Heart right ventricle (tissue), 16 donors: ENCODE measurements around the gene VASP. TPM values are rescaled to one million over a fixed set of nuclear protein-coding genes. Genes with fewer than 3 reads are reported as not detected.
"Not testable (repeated sequence)": the region's sequence is repeated elsewhere in the genome, so short reads cannot be mapped to it uniquely, and the experiment has no call there.

Experiments
- ATAC-seq, 8 donors: fragments of 200-7000 bp; cut with Tn5 transposase; one replicate each; pipeline ENCODE4 v1.9.1; 2020; ENCODE audit warnings: mild to moderate bottlenecking in 8 of 8, moderate library complexity in 8 of 8, moderate number of reproducible peaks in 1 of 8
- DNase-seq, 2 donors: peaks; one replicate each; pipeline ENCODE4 v3.0.0-alpha.2; 2020
- H3K27ac ChIP-seq, 10 donors: fragments of 200-600 bp; sonication (generic) in 2 of 10; one replicate each; pipeline versions ENCODE4 v1.5.0 to v1.8.0; 2020 to 2022; ENCODE audit warnings: mild to moderate bottlenecking in 3 of 10
- H3K27me3 ChIP-seq, 7 donors: fragments of 200-600 bp; one replicate each; pipeline ENCODE4 v1.8.0; 2021 to 2022; ENCODE audit warnings: mild to moderate bottlenecking in 2 of 7
- H3K36me3 ChIP-seq, 9 donors: fragments of 200-600 bp; sonication (generic) in 1 of 9; one replicate each; pipeline versions ENCODE4 v1.5.0 to v1.8.0; 2020 to 2022; ENCODE audit warnings: mild to moderate bottlenecking in 2 of 9
- H3K4me1 ChIP-seq, 9 donors: fragments of 200-600 bp; sonication (generic) in 1 of 9; one replicate each; pipeline versions ENCODE4 v1.5.0 to v1.8.0; 2020 to 2022; ENCODE audit warnings: mild to moderate bottlenecking in 4 of 9
- H3K4me3 ChIP-seq, 10 donors: fragments of 200-600 bp; sonication (generic) in 2 of 10; one replicate each; pipeline versions ENCODE4 v1.5.0 to v1.8.0; 2020 to 2022; ENCODE audit warnings: mild to moderate bottlenecking in 7 of 10, moderate library complexity in 2 of 10
- H3K9me3 ChIP-seq, 11 donors: fragments of 200-600 bp in 10 of 11; sonication (generic) in 2 of 11; one replicate each; pipeline versions ENCODE4 v1.5.0 to v1.8.0; 2013 to 2022; ENCODE audit warnings: mild to moderate bottlenecking in 2 of 11, control low read depth in 1 of 11, moderate library complexity in 1 of 11
- CTCF ChIP-seq, 9 donors: fragments of 200-600 bp; sonication (generic) in 2 of 9; IDR thresholded peaks; one replicate each; pipeline versions ENCODE4 v1.5.0 to v1.8.0; 2021 to 2022; ENCODE audit warnings: antibody characterized with exemption in 9 of 9, mild to moderate bottlenecking in 5 of 9, moderate library complexity in 1 of 9
- WGBS, 2 donors: extraction: QIAGEN DNeasy Blood & Tissue Kit; methylation state at CpG; one replicate each; pipeline ENCODE4 v1.1.7; 2013; ENCODE audit warnings: inconsistent platforms in 1 of 2; 5-methylcytosine and 5-hydroxymethylcytosine counted together
- intact Hi-C, 10 donors: fragments of 100-400 bp; cut with DNase I; formaldehyde crosslinking; loops; one replicate each; pipeline versions ENCODE4 v1.11.1 to v1.14.2; 2022
- polyA plus RNA-seq, 2 donors: library from polyadenylated mRNA; stranded (reverse); fragments of 200-250 nt; gene quantifications; one replicate each; pipeline ENCODE4 v1.2.3, GENCODE V29; 2013
- total RNA-seq, 10 donors: library from RNA; stranded (reverse); fragmentation: NEBNext Ultra II Directional in 3 of 10; extraction: Animal tissue kit (Norgen Biotek cat#: 25700) in 3 of 10; gene quantifications; one replicate each; pipeline versions ENCODE4 v1.2.1 to v1.2.4, GENCODE V29; 2021 to 2023
- donor health status: Arrhythmogenic right ventricular cardiomyopathy.
- donor health status: ischemic (EF 13 %, LVEDD 7.1; RV severe dilation, severe dysfunction).
- donor health status: healthy with polysubstance abuse.
- donor health status: DM: no; HTN: yes; CAD: no.
- donor health status: DM: no; HTN: no; CAD: no.
- donor health status: ischemic (EF 25% LVEDD 6.9; RV normal size, moderate dysfunction).
- donor health status: ischemic (EF 25% LVEDD 5.7; RV mildly dilated, moderate dysfunction).
- donor health status: healthy.
- donor health status: DM: yes; HTN: yes; CAD: no.
- donor health status: Ischemic cardiomyopathy.
- donor health status: ischemic (EF 35%, LVEDD 5.7; RV mildly dilated, moderate dysfunction).
- donor health status: nonischemic (EF 11% LVEDD 7.7; RV severe dilation, severe dysfunction).
- donor health status: DM: yes; HTN: yes; CAD: no.
- donor health status: PGD.
- donor health status: ischemic (EF 29% LVEDD 5.4; RV normal size, mild dysfunction).
- donor health status: nonischemic (EF 23%, LVEDD 6.1; RV moderate dilation, normal function).

Gene VASP
- total and polyA plus RNA-seq, 12 donors, result 24.9 to 78.6 (median 43.6) TPM

DNA sequence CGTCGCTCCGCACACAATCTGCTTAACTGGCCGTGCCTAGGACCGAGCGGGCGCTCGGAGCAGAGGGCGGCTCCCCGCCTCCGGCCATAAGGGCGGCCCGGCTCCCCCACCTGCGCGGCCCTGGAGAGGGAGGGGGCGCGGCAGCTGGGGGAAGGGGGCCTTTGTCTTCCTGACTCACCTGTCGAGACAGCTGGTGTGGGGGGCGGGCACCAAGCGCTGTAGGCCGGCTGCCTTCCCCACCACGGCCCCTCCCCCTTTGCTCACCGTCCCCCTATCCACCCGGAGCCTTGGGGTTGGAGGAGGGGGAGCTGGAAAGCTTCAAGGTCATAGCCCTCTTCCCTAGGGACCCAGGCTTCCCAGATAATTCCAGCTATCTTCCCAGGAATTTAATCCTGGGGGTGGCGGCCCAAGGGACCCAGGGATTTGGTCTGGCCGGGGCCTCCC is 1.2 kb downstream of the VASP start:
- no peaks in the 10 kb centered on the region for H3K27me3 ChIP-seq
- H3K4me1 ChIP-seq, result peaks cover 0 to 54% (median 37%) of the 10 kb centered on the region in 9 donors
- 0 to 2% methylated on average over 24 to 26 of the region's 26 CpGs for WGBS, 2 donors
- H3K4me3 ChIP-seq, result peak overlapping the region; percentile 76 to 100 (median 97)
- TF ChIP-seq CTCF (IDR thresholded peaks at IDR 0.05), result no peak
- H3K9me3 ChIP-seq, result no peaks in the 10 kb centered on the region
- ATAC-seq (peak; percentile 3 to 32 (median 16)), DNase-seq (peak; percentile 52 to 66)
- intact Hi-C loops, result loop anchor here in 2 of 10 donors (5.0 kb wide), 2 partner anchors 64 to 69 kb away; no protein-coding TSS in a partner anchor
- peak overlapping the region; percentile 76 to 99 (median 97) for H3K27ac ChIP-seq
- H3K36me3 ChIP-seq, result peaks cover 0 to 15% (median 0%) of the 10 kb centered on the region in 9 donors

GRCh38 chr19:45508861-45509691 is 1.8 kb downstream of the VASP start:
- peak; percentile 54 to 78 (median 64) for ATAC-seq
- TF ChIP-seq CTCF (IDR thresholded peaks at IDR 0.05), result peak in 2 of 9 donors; percentile 8 to 18
- peaks cover 5 to 60% (median 44%) of the 10 kb centered on the region in 9 donors for H3K4me1 ChIP-seq
- 2% methylated on average over 28 of the region's 28 CpGs for WGBS, 2 donors
- peak overlapping the region; percentile 76 to 99 (median 97) for H3K27ac ChIP-seq
- DNase-seq, result peak; percentile 79 to 87
- no peaks in the 10 kb centered on the region for H3K27me3 ChIP-seq
- peak overlapping the region; percentile 76 to 100 (median 97) for H3K4me3 ChIP-seq
- H3K36me3 ChIP-seq, result peaks cover 0 to 15% (median 0%) of the 10 kb centered on the region in 9 donors
- intact Hi-C loops, result loop anchor here in 2 of 10 donors (5.0 kb wide), 2 partner anchors 63 to 68 kb away; no protein-coding TSS in a partner anchor
- H3K9me3 ChIP-seq, result no peaks in the 10 kb centered on the region

DNA sequence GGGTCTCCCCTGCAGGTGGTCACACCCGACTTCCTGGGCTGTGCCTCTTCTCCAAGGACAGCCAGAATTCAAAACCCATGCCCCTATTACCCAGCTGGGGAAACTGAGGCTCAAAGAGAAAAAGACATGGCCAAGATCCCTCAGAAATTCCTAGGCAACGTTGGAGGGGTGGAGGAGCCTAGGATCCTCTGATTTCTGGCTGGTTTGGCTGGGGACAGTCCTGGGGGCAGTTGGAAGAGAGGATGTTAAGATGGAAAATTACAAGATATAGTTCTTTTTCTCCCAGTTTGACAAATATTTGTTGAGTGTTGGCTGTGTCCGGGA is 2.4 kb downstream of the VASP start:
- peak overlapping the region; percentile 76 to 99 (median 97) for H3K27ac ChIP-seq
- H3K36me3 ChIP-seq, result peaks cover 0 to 18% (median 0%) of the 10 kb centered on the region in 9 donors
- WGBS, 2 donors, result 13 to 16% methylated on average over 3 of the region's 3 CpGs
- intact Hi-C loops, result loop anchor here in 2 of 10 donors (5.0 kb wide), 2 partner anchors 63 to 68 kb away; no protein-coding TSS in a partner anchor
- peaks cover 8 to 66% (median 50%) of the 10 kb centered on the region in 9 donors for H3K4me1 ChIP-seq
- no peaks in the 10 kb centered on the region for H3K9me3 ChIP-seq
- TF ChIP-seq CTCF (IDR thresholded peaks at IDR 0.05), result no peak
- ATAC-seq (no peak), DNase-seq (no peak)
- peak overlapping the region; percentile 14 to 100 (median 96) for H3K4me3 ChIP-seq
- no peaks in the 10 kb centered on the region for H3K27me3 ChIP-seq

DNA sequence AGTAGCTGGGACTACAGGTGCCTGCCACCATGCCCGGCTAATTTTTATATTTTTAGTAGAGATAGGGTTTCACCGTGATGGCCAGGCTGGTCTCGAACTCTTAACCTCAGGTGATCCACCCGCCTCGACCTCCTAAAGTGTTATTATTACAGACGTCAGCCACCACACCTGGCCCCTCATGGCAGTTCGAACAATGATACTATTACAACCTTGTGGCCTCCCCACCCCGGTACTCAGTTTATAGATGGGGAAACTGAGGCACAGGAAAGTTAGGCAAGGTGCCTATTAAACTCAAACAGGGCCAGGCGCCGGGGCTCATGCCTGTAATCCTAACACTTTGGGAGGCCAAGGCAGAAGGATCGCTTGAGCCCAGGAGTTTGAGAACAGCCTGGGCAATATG is 3.1 kb downstream of the VASP start:
- WGBS, 2 donors, result 78 to 87% methylated on average over 11 of the region's 11 CpGs
- H3K4me1 ChIP-seq, result peaks cover 9 to 70% (median 57%) of the 10 kb centered on the region in 9 donors
- H3K36me3 ChIP-seq, result peaks cover 0 to 21% (median 0%) of the 10 kb centered on the region in 9 donors
- peak overlapping the region in 5 of 10 donors; percentile 88 to 100 (median 97) for H3K4me3 ChIP-seq
- H3K27ac ChIP-seq, result peak overlapping the region in 7 of 10 donors; percentile 84 to 99 (median 98)
- ATAC-seq, H3K9me3 ChIP-seq, DNase-seq, intact Hi-C loops, H3K27me3 ChIP-seq: not testable (repeated sequence)
